Thyroid gland (tissue), 4 donors: ENCODE data around the gene PAX5.

Experiments
- POLR2A ChIP-seq, 2 donors: fragments of 450-650 bp; IDR thresholded peaks; one replicate each; pipeline ENCODE4 v1.6.1; 2017; ENCODE audit warnings: antibody characterized with exemption in 2 of 2, mild to moderate bottlenecking in 2 of 2, moderate library complexity in 1 of 2
- TF ChIP-seq, protein P1 (sequence below), 6 experiments: fragments of 200-600 bp in 3 of 6; fragments of 450-650 bp in 3 of 6; sonication (generic) in 3 of 6; IDR thresholded peaks; one replicate each; pipeline ENCODE4 v1.5.1; 2016 to 2019; ENCODE audit warnings: antibody characterized with exemption in 6 of 6, mild to moderate bottlenecking in 2 of 6, inconsistent platforms in 1 of 6, moderate library complexity in 1 of 6

DNA sequence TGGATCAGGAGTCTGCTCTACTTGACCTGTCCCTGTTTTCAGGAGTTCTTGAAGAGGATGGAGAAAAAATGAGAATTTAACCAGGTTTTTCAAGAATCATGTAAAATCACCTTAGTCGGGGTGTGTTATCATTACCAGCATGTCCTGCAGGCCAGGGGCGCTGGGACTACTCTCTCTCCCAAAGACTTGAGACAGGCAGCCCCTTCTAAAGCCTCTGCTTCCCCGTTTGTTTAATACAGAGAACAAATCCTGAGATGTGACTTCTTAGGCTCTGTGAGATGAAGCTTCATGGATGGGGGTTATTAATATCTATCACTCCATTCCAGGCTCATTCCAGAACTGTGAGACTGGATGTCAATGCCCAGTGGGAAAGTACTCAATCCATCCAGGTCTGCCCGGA, 3.0 kb downstream of the PAX5 start:
- no peak for TF ChIP-seq POLR2A (IDR thresholded peaks at IDR 0.05)
- TF ChIP-seq, protein P1, sequence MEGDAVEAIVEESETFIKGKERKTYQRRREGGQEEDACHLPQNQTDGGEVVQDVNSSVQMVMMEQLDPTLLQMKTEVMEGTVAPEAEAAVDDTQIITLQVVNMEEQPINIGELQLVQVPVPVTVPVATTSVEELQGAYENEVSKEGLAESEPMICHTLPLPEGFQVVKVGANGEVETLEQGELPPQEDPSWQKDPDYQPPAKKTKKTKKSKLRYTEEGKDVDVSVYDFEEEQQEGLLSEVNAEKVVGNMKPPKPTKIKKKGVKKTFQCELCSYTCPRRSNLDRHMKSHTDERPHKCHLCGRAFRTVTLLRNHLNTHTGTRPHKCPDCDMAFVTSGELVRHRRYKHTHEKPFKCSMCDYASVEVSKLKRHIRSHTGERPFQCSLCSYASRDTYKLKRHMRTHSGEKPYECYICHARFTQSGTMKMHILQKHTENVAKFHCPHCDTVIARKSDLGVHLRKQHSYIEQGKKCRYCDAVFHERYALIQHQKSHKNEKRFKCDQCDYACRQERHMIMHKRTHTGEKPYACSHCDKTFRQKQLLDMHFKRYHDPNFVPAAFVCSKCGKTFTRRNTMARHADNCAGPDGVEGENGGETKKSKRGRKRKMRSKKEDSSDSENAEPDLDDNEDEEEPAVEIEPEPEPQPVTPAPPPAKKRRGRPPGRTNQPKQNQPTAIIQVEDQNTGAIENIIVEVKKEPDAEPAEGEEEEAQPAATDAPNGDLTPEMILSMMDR (IDR thresholded peaks at IDR 0.05), result no peak
